Rectal smooth muscle tissue (tissue), 1 donor: Measurements from ENCODE around the gene HDAC9.

Experiments
- H3K27ac ChIP-seq: one replicate; pipeline ENCODE4 v1.7.0; 2013; ENCODE audit warnings: low read depth, low read length, inconsistent platforms
- H3K27me3 ChIP-seq: one replicate; pipeline ENCODE4 v1.7.0; 2013; ENCODE audit warnings: low read length; ENCODE audit not compliant: control insufficient read depth, insufficient read depth
- H3K36me3 ChIP-seq: one replicate; pipeline ENCODE4 v1.7.0; 2013; ENCODE audit warnings: low read length; ENCODE audit not compliant: control insufficient read depth, insufficient read depth
- H3K4me1 ChIP-seq: one replicate; pipeline ENCODE4 v1.7.0; 2013; ENCODE audit warnings: low read length; ENCODE audit not compliant: control insufficient read depth, insufficient read depth
- H3K4me3 ChIP-seq: one replicate; pipeline ENCODE4 v1.7.0; 2013; ENCODE audit warnings: low read length
- H3K9ac ChIP-seq: one replicate; pipeline ENCODE4 v1.7.0; 2013; ENCODE audit warnings: low read length

Gene HDAC9

GRCh38 chr7:18517646-18518045 lies 22.1 kb downstream of the HDAC9 start:
- Histone ChIP-seq H3K9ac (no peak overlapping the region), H3K4me3 (no peak overlapping the region), H3K27ac (no peak overlapping the region), H3K36me3 (no peaks in the 10 kb centered on the region), H3K4me1 (no peaks in the 10 kb centered on the region), H3K27me3 (no peaks in the 10 kb centered on the region)

- Histone ChIP-seq H3K27me3 (no peaks in the 10 kb centered on the region), H3K4me1 (no peaks in the 10 kb centered on the region), H3K27ac (no peak overlapping the region), H3K4me3 (no peak overlapping the region), H3K36me3 (no peaks in the 10 kb centered on the region), H3K9ac (no peak overlapping the region)
These were observed 23.0 kb downstream of the HDAC9 start for GRCh38 chr7:18518555-18518954.

GRCh38 chr7:18520450-18521235 lies 25.1 kb downstream of the HDAC9 start:
- Histone ChIP-seq H3K27me3 (no peaks in the 10 kb centered on the region), H3K4me1 (no peaks in the 10 kb centered on the region), H3K27ac (peak overlapping the region; percentile 17), H3K9ac (no peak overlapping the region), H3K36me3 (no peaks in the 10 kb centered on the region), H3K4me3 (no peak overlapping the region)

GRCh38 chr7:18521236-18521589 lies 25.7 kb downstream of the HDAC9 start:
- no peak overlapping the region for H3K9ac ChIP-seq
- H3K4me3 ChIP-seq = no peak overlapping the region

GRCh38 chr7:18521945-18522566 lies 26.5 kb downstream of the HDAC9 start:
- Histone ChIP-seq H3K27ac (no peak overlapping the region), H3K36me3 (no peaks in the 10 kb centered on the region), H3K27me3 (no peaks in the 10 kb centered on the region), H3K4me1 (no peaks in the 10 kb centered on the region), H3K4me3 (no peak overlapping the region), H3K9ac (no peak overlapping the region)

More at GRCh38 chr7:18521236-18521589, 25.7 kb downstream of the HDAC9 start:
- no peaks in the 10 kb centered on the region for H3K4me1 ChIP-seq
- H3K27me3 ChIP-seq = no peaks in the 10 kb centered on the region
- no peak overlapping the region for H3K27ac ChIP-seq
- no peaks in the 10 kb centered on the region for H3K36me3 ChIP-seq

- H3K36me3 ChIP-seq = no peaks in the 10 kb centered on the region
- H3K27ac ChIP-seq = no peak overlapping the region
- no peak overlapping the region for H3K4me3 ChIP-seq
- no peaks in the 10 kb centered on the region for H3K4me1 ChIP-seq
- H3K9ac ChIP-seq = no peak overlapping the region
- H3K27me3 ChIP-seq = no peaks in the 10 kb centered on the region
These were observed 28.7 kb downstream of the HDAC9 start for GRCh38 chr7:18524248-18524647.

GRCh38 chr7:18526368-18526878 lies 30.9 kb downstream of the HDAC9 start:
- no peak overlapping the region for H3K27ac ChIP-seq
- no peaks in the 10 kb centered on the region for H3K4me1 ChIP-seq
- H3K9ac ChIP-seq = no peak overlapping the region
- H3K27me3 ChIP-seq = no peaks in the 10 kb centered on the region
- no peak overlapping the region for H3K4me3 ChIP-seq
- H3K36me3 ChIP-seq = no peaks in the 10 kb centered on the region

GRCh38 chr7:18529239-18529638 lies 33.7 kb downstream of the HDAC9 start:
- no peak overlapping the region for H3K27ac ChIP-seq
- H3K4me1 ChIP-seq = no peaks in the 10 kb centered on the region
- no peaks in the 10 kb centered on the region for H3K36me3 ChIP-seq
- no peaks in the 10 kb centered on the region for H3K27me3 ChIP-seq
- no peak overlapping the region for H3K9ac ChIP-seq
- no peak overlapping the region for H3K4me3 ChIP-seq

GRCh38 chr7:18530224-18531179 lies 35.0 kb downstream of the HDAC9 start:
- Histone ChIP-seq H3K9ac (no peak overlapping the region), H3K4me3 (no peak overlapping the region), H3K27ac (no peak overlapping the region), H3K27me3 (no peaks in the 10 kb centered on the region), H3K36me3 (no peaks in the 10 kb centered on the region), H3K4me1 (no peaks in the 10 kb centered on the region)

GRCh38 chr7:18531539-18531938 lies 36.0 kb downstream of the HDAC9 start:
- Histone ChIP-seq H3K4me3 (no peak overlapping the region), H3K36me3 (no peaks in the 10 kb centered on the region), H3K27ac (no peak overlapping the region), H3K27me3 (no peaks in the 10 kb centered on the region), H3K4me1 (peaks cover 2% of the 10 kb centered on the region), H3K9ac (no peak overlapping the region)

- Histone ChIP-seq H3K4me1 (peaks cover 2% of the 10 kb centered on the region), H3K36me3 (no peaks in the 10 kb centered on the region), H3K27ac (no peak overlapping the region), H3K9ac (no peak overlapping the region), H3K4me3 (no peak overlapping the region), H3K27me3 (no peaks in the 10 kb centered on the region)
These were observed 37.3 kb downstream of the HDAC9 start for GRCh38 chr7:18532813-18533212.

GRCh38 chr7:18534481-18534880 lies 38.9 kb downstream of the HDAC9 start:
- no peak overlapping the region for H3K4me3 ChIP-seq
- no peak overlapping the region for H3K27ac ChIP-seq
- H3K4me1 ChIP-seq = peaks cover 2% of the 10 kb centered on the region
- no peaks in the 10 kb centered on the region for H3K27me3 ChIP-seq
- no peaks in the 10 kb centered on the region for H3K36me3 ChIP-seq
- H3K9ac ChIP-seq = no peak overlapping the region
